Pancreas (tissue), 10 donors: ENCODE measurements around the gene ARHGAP12. TPM values are rescaled to one million over a fixed set of nuclear protein-coding genes. Genes with fewer than 3 reads are reported as not detected.
"Not testable (repeated sequence)": the region's sequence is repeated elsewhere in the genome, so short reads cannot be mapped to it uniquely, and the experiment has no call there.

ENCODE experiments used
- ATAC-seq, 4 donors: fragments of 200-7000 bp; cut with Tn5 transposase; one replicate each; pipeline versions ENCODE4 v1.8.0 to v1.9.1; 2020; ENCODE audit warnings: mild to moderate bottlenecking in 4 of 4, moderate library complexity in 4 of 4
- DNase-seq, 6 donors: peaks; one replicate each; pipeline ENCODE4 v3.0.0-alpha.2; 2020
- FAIRE-seq: peaks from 2 replicates; lab custom pipeline; 2012; peaks lifted over from hg19 to GRCh38; lab: Jason Lieb, UNC
- H3K27ac ChIP-seq, 4 donors: fragments of 200-600 bp; sonication (generic); 1 replicate in 3 of 4; 2 replicates in 1 of 4; pipeline versions ENCODE4 v1.5.0 to v1.8.0; 2020
- H3K27me3 ChIP-seq, 4 donors: fragments of 200-600 bp; one replicate each; pipeline ENCODE4 v1.8.0; 2021
- H3K36me3 ChIP-seq, 3 donors: fragments of 200-600 bp; sonication (generic) in 1 of 3; one replicate each; pipeline versions ENCODE4 v1.5.0 to v1.8.0; 2020 to 2021
- H3K4me1 ChIP-seq, 3 donors: fragments of 200-600 bp; one replicate each; pipeline ENCODE4 v1.8.0; 2021
- H3K4me3 ChIP-seq, 4 donors: fragments of 200-600 bp; sonication (generic) in 2 of 4; one replicate each; pipeline versions ENCODE4 v1.5.0 to v1.8.0; 2020 to 2021
- H3K9me3 ChIP-seq, 4 donors: fragments of 200-600 bp; one replicate each; pipeline ENCODE4 v1.8.0; 2021
- WGBS, 2 donors: extraction: QIAGEN DNeasy Blood & Tissue Kit; methylation state at CpG; one replicate each; pipeline ENCODE4 v1.1.7; 2013; 5-methylcytosine and 5-hydroxymethylcytosine counted together
- intact Hi-C, 3 donors: fragments of 100-400 bp; cut with DNase I; formaldehyde crosslinking; loops; one replicate each; pipeline versions ENCODE4 v1.11.1 to v1.14.2; 2022
- polyA plus RNA-seq, 2 donors: library from polyadenylated mRNA; stranded (reverse); fragments of 200-250 nt; gene quantifications; one replicate each; pipeline ENCODE4 v1.2.3, GENCODE V29; 2013
- total RNA-seq, 6 donors: library from RNA; stranded (reverse); fragmentation: NEBNext Ultra II Directional in 4 of 6; extraction: Animal tissue kit (Norgen Biotek cat#: 25700) in 4 of 6; gene quantifications; one replicate each; pipeline versions ENCODE4 v1.2.1 to v1.2.4, GENCODE V29; 2021 to 2023
- TF ChIP-seq, protein P1 (sequence below), 4 donors: fragments of 200-600 bp; sonication (generic) in 3 of 4; IDR thresholded peaks; one replicate each; pipeline versions ENCODE4 v1.5.0 to v1.8.0; 2021; ENCODE audit warnings: antibody characterized with exemption in 4 of 4
- donor health status: healthy with polysubstance abuse.
- donor health status: DM: no; HTN: no; CAD: no; lungs with moderate emphysema.
- donor health status: DM: no; HTN: no; CAD: no.
- donor health status: control.
- donor health status: control.
- donor health status: Bipolar disorder and iron deficiency.
- donor health status: DM: yes; HTN: yes; CAD: no.
- donor health status: DM: no; HTN: no; CAD: no.
- donor health status: DM: no; HTN: no; CAD: no.
- donor health status: DM: yes; HTN: yes; CAD: no.

The ARHGAP12 gene
- total and polyA plus RNA-seq, 8 donors = 16.3 to 30.1 (median 23.5) TPM

DNA sequence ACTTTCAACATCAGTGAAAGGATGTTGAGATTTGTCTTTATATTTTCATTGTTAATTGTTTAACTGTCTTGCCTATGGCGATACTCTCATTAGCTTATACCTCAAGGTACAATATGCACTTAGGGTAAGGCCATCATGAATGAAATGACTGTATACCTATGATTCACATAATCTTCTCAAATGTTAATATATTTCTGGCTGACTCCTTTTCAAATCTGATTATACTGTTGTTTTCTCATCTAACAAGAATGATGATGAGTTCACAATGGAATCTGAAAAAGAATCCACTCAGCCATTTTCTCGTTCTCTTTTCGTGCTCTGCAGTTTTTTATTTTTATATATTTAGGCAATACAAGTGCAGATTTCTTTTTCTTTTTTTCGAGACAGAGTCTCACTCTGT, 159.1 kb downstream of the ARHGAP12 start:
- intact Hi-C loops = no loop called here
- FAIRE-seq = no peak

DNA sequence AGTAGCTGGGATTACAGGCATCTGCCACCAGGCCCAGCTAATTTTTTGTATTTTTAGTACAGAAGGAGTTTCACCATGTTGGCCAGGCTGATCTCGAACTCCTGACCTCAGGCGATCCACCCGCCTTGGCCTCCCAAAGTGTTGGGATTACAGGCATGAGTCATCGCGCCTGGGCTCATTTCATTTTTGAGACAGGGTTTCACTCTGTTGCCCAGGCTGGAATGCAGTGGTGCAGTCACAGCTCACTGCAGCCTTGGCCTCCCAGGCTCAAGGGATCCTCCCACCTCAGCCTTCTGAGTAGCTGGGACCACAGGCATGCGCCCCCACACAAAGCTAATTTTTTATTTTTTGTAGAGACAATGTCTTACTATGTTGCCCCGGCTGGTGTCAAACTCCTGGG, 159.7 kb downstream of the ARHGAP12 start:
- H3K9me3 ChIP-seq, ATAC-seq, H3K27ac ChIP-seq, H3K27me3 ChIP-seq, H3K4me3 ChIP-seq, intact Hi-C loops, H3K36me3 ChIP-seq, FAIRE-seq, DNase-seq: not testable (repeated sequence)
- WGBS, 2 donors = 90 to 92% methylated on average over 7 of the region's 7 CpGs
- H3K4me1 ChIP-seq = peaks cover 0 to 12% (median 7%) of the 10 kb centered on the region in 3 donors

More for the DNA sequence above, 159.1 kb downstream of the ARHGAP12 start:
- H3K27me3 ChIP-seq = no peaks in the 10 kb centered on the region
- H3K9me3 ChIP-seq = no peaks in the 10 kb centered on the region
- no peak overlapping the region for H3K27ac ChIP-seq
- no peaks in the 10 kb centered on the region for H3K36me3 ChIP-seq
- H3K4me3 ChIP-seq = no peak overlapping the region
- no peak for ATAC-seq
- TF ChIP-seq, protein P1, sequence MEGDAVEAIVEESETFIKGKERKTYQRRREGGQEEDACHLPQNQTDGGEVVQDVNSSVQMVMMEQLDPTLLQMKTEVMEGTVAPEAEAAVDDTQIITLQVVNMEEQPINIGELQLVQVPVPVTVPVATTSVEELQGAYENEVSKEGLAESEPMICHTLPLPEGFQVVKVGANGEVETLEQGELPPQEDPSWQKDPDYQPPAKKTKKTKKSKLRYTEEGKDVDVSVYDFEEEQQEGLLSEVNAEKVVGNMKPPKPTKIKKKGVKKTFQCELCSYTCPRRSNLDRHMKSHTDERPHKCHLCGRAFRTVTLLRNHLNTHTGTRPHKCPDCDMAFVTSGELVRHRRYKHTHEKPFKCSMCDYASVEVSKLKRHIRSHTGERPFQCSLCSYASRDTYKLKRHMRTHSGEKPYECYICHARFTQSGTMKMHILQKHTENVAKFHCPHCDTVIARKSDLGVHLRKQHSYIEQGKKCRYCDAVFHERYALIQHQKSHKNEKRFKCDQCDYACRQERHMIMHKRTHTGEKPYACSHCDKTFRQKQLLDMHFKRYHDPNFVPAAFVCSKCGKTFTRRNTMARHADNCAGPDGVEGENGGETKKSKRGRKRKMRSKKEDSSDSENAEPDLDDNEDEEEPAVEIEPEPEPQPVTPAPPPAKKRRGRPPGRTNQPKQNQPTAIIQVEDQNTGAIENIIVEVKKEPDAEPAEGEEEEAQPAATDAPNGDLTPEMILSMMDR (IDR thresholded peaks at IDR 0.05) = no peak
- H3K4me1 ChIP-seq = peaks cover 0 to 12% (median 7%) of the 10 kb centered on the region in 3 donors
- no peak for DNase-seq
- 68 to 71% methylated on average over 4 of the region's 4 CpGs for WGBS, 2 donors

DNA sequence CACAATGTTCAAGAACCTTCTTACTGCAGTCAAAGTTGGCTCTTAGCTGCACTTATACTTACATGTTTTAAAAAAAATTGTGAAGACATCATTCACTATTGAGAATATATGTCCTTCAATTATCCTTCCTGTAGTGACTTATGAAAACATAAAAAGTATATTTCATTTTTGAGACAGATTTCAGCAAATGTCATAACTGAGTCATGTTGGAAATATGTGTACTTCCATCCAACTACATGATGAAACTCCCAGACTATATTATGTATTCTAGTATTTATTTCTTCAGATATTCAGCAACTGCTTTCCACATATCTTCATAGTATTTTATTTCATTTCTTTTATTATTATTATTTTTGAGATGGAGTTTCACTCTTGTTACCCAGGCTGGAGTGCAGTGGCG, 160.2 kb downstream of the ARHGAP12 start:
- intact Hi-C loops = no loop called here
- Histone ChIP-seq H3K4me1 (peaks cover 0 to 12% (median 7%) of the 10 kb centered on the region in 3 donors), H3K36me3 (no peaks in the 10 kb centered on the region), H3K27me3 (no peaks in the 10 kb centered on the region), H3K4me3 (no peak overlapping the region), H3K9me3 (no peaks in the 10 kb centered on the region), H3K27ac (no peak overlapping the region)
- TF ChIP-seq, protein P1 (IDR thresholded peaks at IDR 0.05) = no peak
- FAIRE-seq (no peak), ATAC-seq (no peak), DNase-seq (no peak)
- 100% methylated on average over 1 of the region's 1 CpG for whole genome bisulfite sequencing, 2 donors

DNA sequence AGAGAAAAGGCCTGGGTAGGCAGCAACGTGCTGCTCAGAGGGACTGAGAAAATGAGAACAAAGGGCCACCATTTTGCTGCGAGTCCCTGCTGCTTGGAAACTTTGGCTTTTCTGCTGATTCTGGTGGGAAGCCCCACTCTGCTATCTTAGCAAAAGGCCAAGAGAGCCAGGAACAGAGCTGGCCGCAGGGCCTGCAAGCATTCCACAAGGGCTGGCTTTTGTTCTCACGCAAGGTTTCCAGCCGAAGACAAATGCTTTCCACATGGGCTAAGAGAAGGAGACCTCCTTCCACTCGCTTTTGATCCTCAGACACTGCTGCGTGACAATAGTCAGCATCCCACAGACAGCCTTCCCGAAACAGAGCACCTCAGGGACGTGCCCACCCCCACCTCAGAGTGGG, 163.1 kb downstream of the ARHGAP12 start:
- DNase-seq (no peak), ATAC-seq (no peak), FAIRE-seq (no peak)
- intact Hi-C loops = no loop called here
- 76 to 79% methylated on average over 9 of the region's 9 CpGs for WGBS, 2 donors
- TF ChIP-seq, protein P1 (IDR thresholded peaks at IDR 0.05) = no peak
- Histone ChIP-seq H3K4me3 (no peak overlapping the region), H3K27me3 (no peaks in the 10 kb centered on the region), H3K9me3 (no peaks in the 10 kb centered on the region), H3K4me1 (peaks cover 0 to 11% (median under 1%) of the 10 kb centered on the region in 3 donors), H3K27ac (no peak overlapping the region), H3K36me3 (no peaks in the 10 kb centered on the region)

DNA sequence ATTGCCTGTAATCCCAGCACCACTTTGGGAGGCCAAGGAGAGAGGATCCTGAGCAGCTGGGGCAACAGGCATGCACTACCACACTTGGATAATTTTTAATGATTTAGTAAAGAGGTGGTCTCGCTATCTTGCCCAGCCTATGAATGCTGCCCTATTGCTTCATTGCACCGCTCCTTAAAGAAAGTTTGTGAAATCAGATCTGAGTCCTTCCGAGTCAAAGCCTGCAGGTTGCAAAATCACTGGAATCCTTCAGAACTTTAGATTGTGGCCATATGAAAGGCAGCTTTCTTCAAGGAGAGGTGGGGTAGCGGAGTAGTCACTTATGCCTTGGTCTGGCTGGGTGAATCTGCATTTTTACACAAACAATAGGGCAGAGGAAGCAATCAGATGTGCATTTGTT, 166.3 kb downstream of the ARHGAP12 start:
- no peak for ATAC-seq
- no peak for DNase-seq
- H3K4me3 ChIP-seq = no peak overlapping the region
- WGBS, 2 donors = 94 to 98% methylated on average over 4 of the region's 4 CpGs
- H3K9me3 ChIP-seq = no peaks in the 10 kb centered on the region
- H3K27me3 ChIP-seq = no peaks in the 10 kb centered on the region
- H3K4me1 ChIP-seq = peaks cover 0 to 12% (median 7%) of the 10 kb centered on the region in 3 donors
- FAIRE-seq = no peak
- intact Hi-C loops = no loop called here
- TF ChIP-seq, protein P1 (IDR thresholded peaks at IDR 0.05) = no peak
- no peaks in the 10 kb centered on the region for H3K36me3 ChIP-seq
- H3K27ac ChIP-seq = no peak overlapping the region
